B cell (primary cell): ENCODE results near the gene FOXM1. TPM values are rescaled to one million over a fixed set of nuclear protein-coding genes. Genes with fewer than 3 reads are reported as not detected.

Experiments used
- ATAC-seq: fragments of 200-7000 bp; cut with Tn5 transposase; one replicate; pipeline ENCODE4 v1.10.0; 2021; ENCODE audit warnings: low read depth, mild to moderate bottlenecking, moderate number of reproducible peaks, moderate library complexity
- CTCF ChIA-PET: fragments of 350-600 bp; sonication (Branson Sonifier 250); formaldehyde crosslinking; loops from one replicate; lab custom pipeline; 2021; ENCODE audit warnings: antibody characterized with exemption, inconsistent platforms; lab: Charles Lee
- POLR2A ChIA-PET: fragments of 350-600 bp; sonication (Branson Sonifier 250); formaldehyde crosslinking; loops from one replicate; lab custom pipeline; 2021; ENCODE audit warnings: antibody characterized with exemption; lab: Charles Lee
- DNase-seq: peaks from one replicate; pipeline ENCODE4 v3.0.0; 2013
- H2AFZ ChIP-seq: 2 replicates; pipeline ENCODE4 v1.6.1; 2012; ENCODE audit warnings: mild to moderate bottlenecking, low read depth, low read length; ENCODE audit not compliant: insufficient read depth, poor library complexity, severe bottlenecking
- H3K27ac ChIP-seq, 2 donors: 1 replicate in 1 of 2; 2 replicates in 1 of 2; pipeline ENCODE4 v1.5.1; 2012 to 2013; ENCODE audit warnings: low read length in 2 of 2, mild to moderate bottlenecking in 2 of 2, moderate library complexity in 1 of 2
- H3K27me3 ChIP-seq, 4 experiments: fragments of 200-600 bp in 1 of 4; sonication (generic) in 1 of 4; replicated peaks in 1 of 4; 1 replicate in 2 of 4; 2 replicates in 2 of 4; pipeline versions ENCODE4 v1.6.1 to v1.7.0; 2013 to 2016; ENCODE audit warnings: low read length in 3 of 4, mild to moderate bottlenecking in 2 of 4, mixed read lengths in 1 of 4, moderate library complexity in 1 of 4; ENCODE audit not compliant: insufficient read depth in 4 of 4, control insufficient read depth in 3 of 4; ENCODE audit errors: control extremely low read depth in 1 of 4
- H3K36me3 ChIP-seq, 2 experiments: replicated peaks in 1 of 2; 1 replicate in 1 of 2; 2 replicates in 1 of 2; pipeline versions ENCODE4 v1.6.1 to v1.7.1; 2013; ENCODE audit warnings: low read length in 1 of 2; ENCODE audit not compliant: insufficient read depth in 2 of 2, control insufficient read depth in 1 of 2; ENCODE audit errors: control extremely low read depth in 1 of 2, extremely low read depth in 1 of 2
- H3K4me1 ChIP-seq, 2 donors: fragments of 200-600 bp in 1 of 2; sonication (generic) in 1 of 2; 1 replicate in 1 of 2; 2 replicates in 1 of 2; pipeline versions ENCODE4 v1.5.1 to v1.6.1; 2013 to 2017; ENCODE audit warnings: low read length in 2 of 2; ENCODE audit not compliant: control insufficient read depth in 2 of 2, insufficient read depth in 2 of 2
- H3K4me2 ChIP-seq: replicated peaks from 2 replicates; pipeline ENCODE3; 2012; ENCODE audit warnings: mild to moderate bottlenecking, low read depth, low read length; ENCODE audit not compliant: poor library complexity, severe bottlenecking
- H3K4me3 ChIP-seq, 5 experiments: fragments of 200-600 bp in 1 of 5; sonication (generic) in 1 of 5; 1 replicate in 3 of 5; 2 replicates in 2 of 5; pipeline versions ENCODE4 v1.5.1 to v1.7.0; 2011 to 2016; ENCODE audit warnings: low read length in 4 of 5, mild to moderate bottlenecking in 4 of 5, low read depth in 2 of 5, control low read depth in 1 of 5, moderate library complexity in 1 of 5; ENCODE audit not compliant: insufficient read depth in 1 of 5; ENCODE audit errors: control extremely low read depth in 1 of 5, extremely low read depth in 1 of 5
- H3K79me2 ChIP-seq: fragments of 200-600 bp; sonication (generic); one replicate; pipeline ENCODE4 v1.6.0; 2016; ENCODE audit warnings: low read length; ENCODE audit not compliant: control insufficient read depth, insufficient read depth
- H3K9ac ChIP-seq: fragments of 200-600 bp; sonication (generic); 2 replicates; pipeline ENCODE4 v1.6.1; 2017; ENCODE audit warnings: mild to moderate bottlenecking, low read length, moderate library complexity
- H3K9me3 ChIP-seq, 3 donors: one replicate each; pipeline versions ENCODE4 v1.6.1 to v1.7.1; 2013; ENCODE audit warnings: low read length in 2 of 3; ENCODE audit not compliant: control insufficient read depth in 2 of 3, insufficient read depth in 1 of 3; ENCODE audit errors: control extremely low read depth in 1 of 3
- H4K20me1 ChIP-seq: 2 replicates; pipeline ENCODE4 v1.6.0; 2012; ENCODE audit warnings: mild to moderate bottlenecking, low read length; ENCODE audit not compliant: insufficient read depth, control insufficient read depth, poor library complexity, severe bottlenecking
- H3K27ac Mint-ChIP-seq: one replicate; pipeline ENCODE4 v1.8.0; 2021; ENCODE audit warnings: mixed read lengths
- H3K27me3 Mint-ChIP-seq: one replicate; pipeline ENCODE4 v1.8.0; 2021; ENCODE audit warnings: mixed read lengths
- H3K4me1 Mint-ChIP-seq: one replicate; pipeline ENCODE4 v1.8.0; 2021; ENCODE audit warnings: mixed read lengths
- H3K4me3 Mint-ChIP-seq: one replicate; pipeline ENCODE4 v1.8.0; 2021; ENCODE audit warnings: mixed read lengths
- H3K9me3 Mint-ChIP-seq: one replicate; pipeline ENCODE4 v1.8.0; 2022; ENCODE audit warnings: mixed read lengths; ENCODE audit not compliant: insufficient read depth
- EZH2 ChIP-seq: IDR thresholded peaks from 2 replicates; pipeline ENCODE4 v1.6.1; 2012; ENCODE audit warnings: borderline replicate concordance, low read depth, mild to moderate bottlenecking, moderate library complexity, low read length; ENCODE audit not compliant: insufficient read depth, poor library complexity, severe bottlenecking
- WGBS: methylation state at CpG from one replicate; pipeline ENCODE4 v1.1.5; 2013; ENCODE audit warnings: missing lambda C conversion rate; ENCODE audit not compliant: insufficient coverage; 5-methylcytosine and 5-hydroxymethylcytosine counted together
- intact Hi-C: fragments of 100-400 bp; cut with micrococcal nuclease; formaldehyde crosslinking; loops from one replicate; pipeline ENCODE4 v1.10.0; 2022
- polyA plus RNA-seq: library from polyadenylated mRNA; depleted of rRNA; stranded (reverse); fragments of >200 nt; gene quantifications from 2 replicates; pipeline ENCODE4 v1.2.3, GENCODE V29; 2012
- total RNA-seq, 2 donors: library from RNA; stranded (reverse); fragments of 120-200 nt in 1 of 2; gene quantifications; 1 replicate in 1 of 2; 2 replicates in 1 of 2; pipeline versions ENCODE4 v1.2.3 to v1.2.4, GENCODE V29; 2013 to 2022
- TF ChIP-seq, protein P1 (sequence below): fragments of 200-600 bp; IDR thresholded peaks from one replicate; pipeline ENCODE4 v1.8.0; 2022; ENCODE audit warnings: antibody characterized with exemption, mild to moderate bottlenecking

The FOXM1 gene
- total and polyA plus RNA-seq, 2 donors (not counting 1 experiment from before 2014, with no cell fraction given): 0.67 to 0.84 TPM

DNA sequence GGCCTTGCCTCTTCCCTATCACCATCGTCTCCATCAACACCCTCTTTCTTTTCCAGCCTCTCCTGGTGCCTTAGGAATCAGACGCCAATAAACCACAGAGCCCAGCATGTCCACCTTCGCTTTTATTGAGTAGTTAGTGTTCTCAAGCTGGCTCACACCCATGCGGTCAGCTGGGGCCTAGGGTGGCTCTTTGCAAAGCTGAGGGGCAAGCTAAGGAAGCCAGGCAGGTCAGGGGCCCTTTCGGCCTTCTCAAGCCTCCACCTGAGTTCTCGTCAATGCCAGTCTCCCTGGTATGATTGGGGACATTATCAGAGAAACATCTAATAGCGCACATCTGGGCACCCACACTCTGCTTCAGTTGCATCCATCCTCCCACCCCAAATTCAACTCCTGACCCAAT, 19.4 kb downstream of the FOXM1 start:
- no peak for ATAC-seq
- Histone ChIP-seq H3K4me3 (no peak overlapping the region), H3K4me2 (no peak overlapping the region), H3K9me3 (no peaks in the 10 kb centered on the region), H3K4me1 (no peaks in the 10 kb centered on the region), H4K20me1 (no peaks in the 10 kb centered on the region), H3K27ac (no peak overlapping the region), H3K9ac (no peak overlapping the region), H3K79me2 (no peaks in the 10 kb centered on the region), H3K27me3 (no peaks in the 10 kb centered on the region), H3K36me3 (peaks cover 0 to 10% of the 10 kb centered on the region in 2 experiments), H2AFZ (no peak overlapping the region)
- ChIA-PET CTCF (no interaction called here), POLR2A (no interaction called here)
- 95% methylated on average over 4 of the region's 7 CpGs for WGBS
- Mint-ChIP-seq H3K4me3 (no peak overlapping the region), H3K4me1 (no peaks in the 10 kb centered on the region), H3K27me3 (no peaks in the 10 kb centered on the region), H3K9me3 (no peaks in the 10 kb centered on the region), H3K27ac (no peak overlapping the region)
- intact Hi-C loops: loop anchor here (10.0 kb wide), 1 partner anchor 177 kb away; no protein-coding TSS in a partner anchor
- no peak for DNase-seq
- no peak for TF ChIP-seq EZH2
- TF ChIP-seq, protein P1, sequence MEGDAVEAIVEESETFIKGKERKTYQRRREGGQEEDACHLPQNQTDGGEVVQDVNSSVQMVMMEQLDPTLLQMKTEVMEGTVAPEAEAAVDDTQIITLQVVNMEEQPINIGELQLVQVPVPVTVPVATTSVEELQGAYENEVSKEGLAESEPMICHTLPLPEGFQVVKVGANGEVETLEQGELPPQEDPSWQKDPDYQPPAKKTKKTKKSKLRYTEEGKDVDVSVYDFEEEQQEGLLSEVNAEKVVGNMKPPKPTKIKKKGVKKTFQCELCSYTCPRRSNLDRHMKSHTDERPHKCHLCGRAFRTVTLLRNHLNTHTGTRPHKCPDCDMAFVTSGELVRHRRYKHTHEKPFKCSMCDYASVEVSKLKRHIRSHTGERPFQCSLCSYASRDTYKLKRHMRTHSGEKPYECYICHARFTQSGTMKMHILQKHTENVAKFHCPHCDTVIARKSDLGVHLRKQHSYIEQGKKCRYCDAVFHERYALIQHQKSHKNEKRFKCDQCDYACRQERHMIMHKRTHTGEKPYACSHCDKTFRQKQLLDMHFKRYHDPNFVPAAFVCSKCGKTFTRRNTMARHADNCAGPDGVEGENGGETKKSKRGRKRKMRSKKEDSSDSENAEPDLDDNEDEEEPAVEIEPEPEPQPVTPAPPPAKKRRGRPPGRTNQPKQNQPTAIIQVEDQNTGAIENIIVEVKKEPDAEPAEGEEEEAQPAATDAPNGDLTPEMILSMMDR: no peak

DNA sequence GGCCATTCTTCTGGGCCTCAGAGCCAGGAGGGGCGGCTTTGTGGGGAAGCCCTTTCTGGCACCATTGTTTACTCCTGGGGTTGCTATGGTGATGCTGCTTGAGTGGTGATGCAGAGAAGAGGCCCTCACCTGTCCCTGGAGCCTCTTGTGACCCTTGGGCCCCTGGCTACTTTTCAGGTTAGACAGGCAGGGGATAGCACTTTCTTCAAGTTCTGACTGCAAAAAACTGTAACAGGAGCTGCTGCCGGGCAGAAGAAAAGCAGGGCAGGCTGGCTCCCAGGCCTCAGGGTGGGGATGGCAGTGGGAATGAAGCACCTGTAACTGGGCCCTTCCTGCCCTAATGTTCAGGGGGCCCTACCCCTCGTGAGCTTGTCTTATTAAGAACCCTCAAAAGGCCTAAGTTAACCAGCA, 19.9 kb downstream of the FOXM1 start, which contains the start of gene TEX52:
Gene TEX52 (minus strand): TSS at position 19 of the 411 bp plus-strand sequence. CDS start 13 bp downstream, at position 6.
- H3K79me2 ChIP-seq: no peaks in the 10 kb centered on the region
- intact Hi-C loops: loop anchor here (10.0 kb wide), 1 partner anchor 178 kb away; no protein-coding TSS in a partner anchor
- TF ChIP-seq EZH2: no peak
- TF ChIP-seq, protein P1: no peak
- ATAC-seq (no peak), DNase-seq (no peak)
- Mint-ChIP-seq H3K4me1 (no peaks in the 10 kb centered on the region), H3K9me3 (no peaks in the 10 kb centered on the region), H3K27me3 (no peaks in the 10 kb centered on the region), H3K27ac (no peak within 1 kb of the TSS), H3K4me3 (no peak within 1 kb of the TSS)
- H3K27me3 ChIP-seq: no peaks in the 10 kb centered on the region
- H3K9me3 ChIP-seq: no peaks in the 10 kb centered on the region
- POLR2A ChIA-PET: no interaction called here
- CTCF ChIA-PET: no interaction called here
- no peak within 1 kb of the TSS for H3K9ac ChIP-seq
- 100% methylated on average over 2 of the region's 3 CpGs for WGBS
- peaks cover 0 to 10% of the 10 kb centered on the region in 2 experiments for H3K36me3 ChIP-seq
- H3K4me2 ChIP-seq: no peak within 1 kb of the TSS
- H3K4me3 ChIP-seq: no peak within 1 kb of the TSS
- no peak within 1 kb of the TSS for H2AFZ ChIP-seq
- H3K27ac ChIP-seq: no peak within 1 kb of the TSS
- no peaks in the 10 kb centered on the region for H4K20me1 ChIP-seq
- no peaks in the 10 kb centered on the region for H3K4me1 ChIP-seq
